GM23338 (cell line): ENCODE data around the gene ZNF587B.
"Not testable (repeated sequence)": the region's sequence is repeated elsewhere in the genome, so short reads cannot be mapped to it uniquely, and the experiment has no call there.

Experiments
- EZH2 ChIP-seq: fragments of 200-600 bp; sonication (generic); IDR thresholded peaks from one replicate; pipeline ENCODE4 v1.8.0; 2017; ENCODE audit warnings: antibody characterized with exemption, mild to moderate bottlenecking, low read depth; ENCODE audit not compliant: unreplicated experiment
- EZH2phosphoT487 ChIP-seq: fragments of 200-600 bp; sonication (generic); IDR thresholded peaks from one replicate; pipeline ENCODE4 v1.8.1; 2018; ENCODE audit warnings: antibody characterized with exemption; ENCODE audit not compliant: unreplicated experiment
- JUNB ChIP-seq: IDR thresholded peaks from one replicate; pipeline ENCODE4 v1.6.1; 2016; ENCODE audit warnings: antibody characterized with exemption; ENCODE audit not compliant: unreplicated experiment
- NANOG ChIP-seq: IDR thresholded peaks from 2 replicates; pipeline ENCODE4 v1.6.1; 2016; ENCODE audit warnings: antibody characterized with exemption, borderline replicate concordance
- POLR2AphosphoS5 ChIP-seq: IDR thresholded peaks from 2 replicates; pipeline ENCODE4 v1.6.1; 2016; ENCODE audit warnings: antibody characterized with exemption, low read depth
- TF ChIP-seq, protein P1 (sequence below), 2 experiments: fragments of 200-600 bp in 1 of 2; sonication (generic) in 1 of 2; conservative IDR thresholded peaks; 2 replicates each; pipeline versions ENCODE4 v1.5.1 to v1.6.1; 2016 to 2017; ENCODE audit warnings: antibody characterized with exemption in 2 of 2, low read depth in 2 of 2, mild to moderate bottlenecking in 2 of 2, moderate library complexity in 1 of 2
- TF ChIP-seq, protein P2 (sequence below): IDR thresholded peaks from one replicate; pipeline ENCODE4 v1.6.1; 2018; ENCODE audit warnings: antibody characterized with exemption; ENCODE audit not compliant: unreplicated experiment

DNA sequence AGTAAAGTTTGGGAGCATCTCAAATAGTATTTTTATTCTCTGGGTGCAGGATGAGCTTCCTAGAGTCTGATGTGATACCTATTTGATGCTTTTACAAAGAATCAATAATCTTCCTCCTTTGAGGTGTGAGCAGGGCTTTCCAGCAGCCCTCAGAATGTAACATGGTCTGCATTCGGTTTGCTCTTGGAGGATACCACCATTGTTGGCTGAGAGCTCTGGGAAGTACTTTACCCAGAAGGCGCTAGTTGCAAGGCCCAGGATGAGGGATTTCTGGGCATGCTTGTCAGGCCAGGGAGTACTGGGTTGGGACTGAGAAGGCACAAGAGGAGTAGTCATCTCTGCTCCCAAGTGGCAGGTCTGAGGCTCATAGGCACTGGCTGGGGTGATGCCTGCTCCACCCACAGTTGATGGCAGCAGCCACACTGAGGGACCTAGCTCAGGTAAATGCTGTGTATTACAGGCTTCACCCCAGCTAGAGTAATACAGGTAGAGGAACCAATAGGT is 19.1 kb downstream of the ZNF587B start:
- TF ChIP-seq, protein P1, sequence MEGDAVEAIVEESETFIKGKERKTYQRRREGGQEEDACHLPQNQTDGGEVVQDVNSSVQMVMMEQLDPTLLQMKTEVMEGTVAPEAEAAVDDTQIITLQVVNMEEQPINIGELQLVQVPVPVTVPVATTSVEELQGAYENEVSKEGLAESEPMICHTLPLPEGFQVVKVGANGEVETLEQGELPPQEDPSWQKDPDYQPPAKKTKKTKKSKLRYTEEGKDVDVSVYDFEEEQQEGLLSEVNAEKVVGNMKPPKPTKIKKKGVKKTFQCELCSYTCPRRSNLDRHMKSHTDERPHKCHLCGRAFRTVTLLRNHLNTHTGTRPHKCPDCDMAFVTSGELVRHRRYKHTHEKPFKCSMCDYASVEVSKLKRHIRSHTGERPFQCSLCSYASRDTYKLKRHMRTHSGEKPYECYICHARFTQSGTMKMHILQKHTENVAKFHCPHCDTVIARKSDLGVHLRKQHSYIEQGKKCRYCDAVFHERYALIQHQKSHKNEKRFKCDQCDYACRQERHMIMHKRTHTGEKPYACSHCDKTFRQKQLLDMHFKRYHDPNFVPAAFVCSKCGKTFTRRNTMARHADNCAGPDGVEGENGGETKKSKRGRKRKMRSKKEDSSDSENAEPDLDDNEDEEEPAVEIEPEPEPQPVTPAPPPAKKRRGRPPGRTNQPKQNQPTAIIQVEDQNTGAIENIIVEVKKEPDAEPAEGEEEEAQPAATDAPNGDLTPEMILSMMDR (conservative IDR thresholded peaks at IDR 0.05; ENCODE audit: low read depth in 2 of 2) = not testable (repeated sequence)
- TF ChIP-seq EZH2, EZH2phosphoT487, POLR2AphosphoS5, JUNB, NANOG: not testable (repeated sequence)
- TF ChIP-seq, protein P2, sequence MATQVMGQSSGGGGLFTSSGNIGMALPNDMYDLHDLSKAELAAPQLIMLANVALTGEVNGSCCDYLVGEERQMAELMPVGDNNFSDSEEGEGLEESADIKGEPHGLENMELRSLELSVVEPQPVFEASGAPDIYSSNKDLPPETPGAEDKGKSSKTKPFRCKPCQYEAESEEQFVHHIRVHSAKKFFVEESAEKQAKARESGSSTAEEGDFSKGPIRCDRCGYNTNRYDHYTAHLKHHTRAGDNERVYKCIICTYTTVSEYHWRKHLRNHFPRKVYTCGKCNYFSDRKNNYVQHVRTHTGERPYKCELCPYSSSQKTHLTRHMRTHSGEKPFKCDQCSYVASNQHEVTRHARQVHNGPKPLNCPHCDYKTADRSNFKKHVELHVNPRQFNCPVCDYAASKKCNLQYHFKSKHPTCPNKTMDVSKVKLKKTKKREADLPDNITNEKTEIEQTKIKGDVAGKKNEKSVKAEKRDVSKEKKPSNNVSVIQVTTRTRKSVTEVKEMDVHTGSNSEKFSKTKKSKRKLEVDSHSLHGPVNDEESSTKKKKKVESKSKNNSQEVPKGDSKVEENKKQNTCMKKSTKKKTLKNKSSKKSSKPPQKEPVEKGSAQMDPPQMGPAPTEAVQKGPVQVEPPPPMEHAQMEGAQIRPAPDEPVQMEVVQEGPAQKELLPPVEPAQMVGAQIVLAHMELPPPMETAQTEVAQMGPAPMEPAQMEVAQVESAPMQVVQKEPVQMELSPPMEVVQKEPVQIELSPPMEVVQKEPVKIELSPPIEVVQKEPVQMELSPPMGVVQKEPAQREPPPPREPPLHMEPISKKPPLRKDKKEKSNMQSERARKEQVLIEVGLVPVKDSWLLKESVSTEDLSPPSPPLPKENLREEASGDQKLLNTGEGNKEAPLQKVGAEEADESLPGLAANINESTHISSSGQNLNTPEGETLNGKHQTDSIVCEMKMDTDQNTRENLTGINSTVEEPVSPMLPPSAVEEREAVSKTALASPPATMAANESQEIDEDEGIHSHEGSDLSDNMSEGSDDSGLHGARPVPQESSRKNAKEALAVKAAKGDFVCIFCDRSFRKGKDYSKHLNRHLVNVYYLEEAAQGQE = not testable (repeated sequence)
